SK-N-DZ (cell line): ENCODE measurements around the gene HJV. TPM values are rescaled to one million over a fixed set of nuclear protein-coding genes. Genes with fewer than 3 reads are reported as not detected.
"Not testable (repeated sequence)": the region's sequence is repeated elsewhere in the genome, so short reads cannot be mapped to it uniquely, and the experiment has no call there.

Source experiments
- DNase-seq: peaks from one replicate; pipeline ENCODE4 v3.0.0-alpha.2; 2015; ENCODE audit warnings: low spot score
- polyA plus RNA-seq, 2 experiments: library from polyadenylated mRNA; depleted of rRNA; stranded (reverse); fragments of >200 nt; gene quantifications; 2 replicates each; pipeline ENCODE4 v1.2.3, GENCODE V29; 2014

Gene HJV, protein sequence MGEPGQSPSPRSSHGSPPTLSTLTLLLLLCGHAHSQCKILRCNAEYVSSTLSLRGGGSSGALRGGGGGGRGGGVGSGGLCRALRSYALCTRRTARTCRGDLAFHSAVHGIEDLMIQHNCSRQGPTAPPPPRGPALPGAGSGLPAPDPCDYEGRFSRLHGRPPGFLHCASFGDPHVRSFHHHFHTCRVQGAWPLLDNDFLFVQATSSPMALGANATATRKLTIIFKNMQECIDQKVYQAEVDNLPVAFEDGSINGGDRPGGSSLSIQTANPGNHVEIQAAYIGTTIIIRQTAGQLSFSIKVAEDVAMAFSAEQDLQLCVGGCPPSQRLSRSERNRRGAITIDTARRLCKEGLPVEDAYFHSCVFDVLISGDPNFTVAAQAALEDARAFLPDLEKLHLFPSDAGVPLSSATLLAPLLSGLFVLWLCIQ
- not detected in 2 replicates for polyA plus RNA-seq (2014; cell fraction: cytosol; rRNA removed)
- polyA plus RNA-seq (2014; cell fraction: nucleus; rRNA removed) = not detected in 2 replicates

GRCh38 chr1:146021622-146022402 lies at the start of gene HJV:
Gene HJV (minus strand): TSS chr1:146021735. CDS start chr1:146020231, 1,504 bp downstream.
- no peak for DNase-seq

DNA sequence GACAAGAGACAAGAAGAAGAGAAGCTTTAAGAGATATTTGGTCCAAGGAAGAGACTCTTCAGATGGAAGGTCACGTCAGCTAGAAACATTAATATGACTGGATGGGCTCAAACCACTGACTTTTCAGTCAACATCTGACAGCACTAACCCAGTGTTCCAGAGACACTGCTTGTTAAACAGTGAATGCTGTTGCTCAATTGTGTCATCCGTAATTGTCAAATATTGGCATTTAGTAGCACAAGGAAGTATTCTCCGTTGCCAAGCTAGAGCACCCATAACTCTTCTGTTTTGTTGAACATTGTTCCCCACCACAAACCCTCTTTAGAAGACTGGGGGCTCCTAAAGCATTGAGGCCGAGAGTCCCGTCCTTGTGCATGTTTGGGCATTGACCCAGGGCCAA lies 37.6 kb upstream of the HJV start:
- DNase-seq = not testable (repeated sequence)

DNA sequence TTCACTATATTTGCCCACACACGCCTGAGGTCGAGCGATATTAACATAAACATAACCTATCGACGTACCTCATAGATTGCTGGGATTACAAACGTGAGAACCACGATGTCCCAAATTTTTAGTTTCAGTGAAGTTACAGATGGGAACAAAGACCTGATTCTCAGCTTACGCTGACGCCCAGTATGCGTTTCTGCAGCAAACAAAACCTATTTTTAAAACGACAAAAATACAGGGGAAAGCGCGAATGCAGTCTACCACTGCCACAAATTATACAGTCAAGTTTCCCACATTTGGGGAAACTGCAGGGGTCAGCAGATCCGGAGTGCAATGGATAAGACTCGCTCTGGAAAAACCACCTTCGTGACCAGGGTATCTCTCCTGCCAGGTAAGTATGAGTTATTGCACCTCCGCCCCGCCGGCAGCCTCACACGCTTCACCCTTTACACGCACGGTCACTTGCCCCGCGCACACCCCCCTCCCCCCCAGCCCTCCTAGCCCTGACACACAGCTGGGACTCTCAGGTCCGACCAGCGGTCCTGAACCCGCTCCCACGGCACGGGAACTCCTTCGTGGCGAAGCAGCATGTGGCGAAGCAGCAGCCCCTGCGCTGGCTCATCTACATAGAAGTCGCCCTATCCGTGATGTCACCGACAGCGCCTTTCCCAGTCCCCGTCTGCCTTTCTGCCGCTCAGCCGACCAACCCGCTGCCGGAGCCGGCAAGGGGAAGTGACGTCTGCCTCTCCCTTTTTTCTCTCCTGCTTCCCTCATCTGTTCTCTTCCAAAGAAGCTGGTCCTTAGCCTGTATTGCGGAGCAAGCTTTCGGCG lies 30.5 kb upstream of the HJV start:
- peak; percentile 98 for DNase-seq

- no peak for DNase-seq
These were observed 29.9 kb upstream of the HJV start for GRCh38 chr1:146051452-146051851.

DNA sequence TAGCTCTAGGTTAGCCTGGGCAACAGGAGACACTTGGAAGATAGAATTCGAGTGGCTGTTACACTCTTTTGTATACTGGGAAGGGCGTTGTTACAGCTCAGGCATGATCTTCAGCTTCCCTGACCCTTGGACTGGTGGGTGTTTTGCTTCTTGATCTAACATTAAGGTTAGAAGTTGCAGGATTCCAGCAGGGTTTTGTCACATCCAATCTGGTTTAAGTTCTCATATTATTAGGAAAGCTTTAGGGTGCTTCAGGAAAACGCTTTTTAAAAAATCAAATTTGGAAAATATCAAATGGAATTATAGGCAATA lies 29.1 kb upstream of the HJV start:
- DNase-seq = not testable (repeated sequence)

- not testable (repeated sequence) for DNase-seq
These were observed 28.5 kb upstream of the HJV start for GRCh38 chr1:146049866-146050651.

GRCh38 chr1:146049436-146049835 lies 27.9 kb upstream of the HJV start:
- DNase-seq = no peak

GRCh38 chr1:146048514-146049115 lies 27.1 kb upstream of the HJV start:
- not testable (repeated sequence) for DNase-seq

DNA sequence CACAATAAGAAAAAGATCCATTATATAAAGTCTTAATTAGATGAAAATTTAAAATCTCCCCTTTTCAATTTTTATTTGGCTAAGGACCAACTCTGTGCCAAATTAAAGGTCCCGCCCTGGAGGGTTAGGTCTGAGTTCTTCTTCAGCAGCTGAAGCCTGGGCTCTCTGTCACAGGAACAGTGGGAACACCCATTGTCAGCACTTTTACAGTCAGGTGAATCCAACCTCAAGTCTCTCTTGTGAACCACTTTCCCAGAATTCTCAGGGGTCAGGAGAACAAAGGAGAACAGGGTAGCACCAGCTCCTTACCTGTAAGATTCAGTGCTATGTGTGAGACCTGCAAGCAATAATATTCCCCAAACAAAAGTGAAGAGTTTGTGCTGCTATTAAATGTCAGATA lies 25.1 kb upstream of the HJV start:
- no peak for DNase-seq

DNA sequence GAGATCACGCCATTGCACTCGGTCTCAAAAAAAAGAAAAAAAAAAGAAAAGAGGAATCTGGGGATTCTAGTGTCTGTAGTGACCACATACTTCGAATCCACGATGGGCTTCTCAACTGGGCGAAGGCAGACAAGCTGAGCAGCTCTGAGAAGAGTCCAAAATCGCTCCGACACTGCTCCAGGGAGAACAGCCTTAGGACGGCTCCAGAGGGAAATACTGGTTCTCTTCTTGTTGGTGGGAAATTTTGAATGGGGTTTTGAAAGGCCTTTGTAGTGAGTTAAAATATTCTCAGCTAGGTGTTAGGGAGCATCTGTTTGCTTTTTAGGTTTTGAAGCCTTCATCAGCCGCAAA lies 18.3 kb upstream of the HJV start:
- no peak for DNase-seq

DNA sequence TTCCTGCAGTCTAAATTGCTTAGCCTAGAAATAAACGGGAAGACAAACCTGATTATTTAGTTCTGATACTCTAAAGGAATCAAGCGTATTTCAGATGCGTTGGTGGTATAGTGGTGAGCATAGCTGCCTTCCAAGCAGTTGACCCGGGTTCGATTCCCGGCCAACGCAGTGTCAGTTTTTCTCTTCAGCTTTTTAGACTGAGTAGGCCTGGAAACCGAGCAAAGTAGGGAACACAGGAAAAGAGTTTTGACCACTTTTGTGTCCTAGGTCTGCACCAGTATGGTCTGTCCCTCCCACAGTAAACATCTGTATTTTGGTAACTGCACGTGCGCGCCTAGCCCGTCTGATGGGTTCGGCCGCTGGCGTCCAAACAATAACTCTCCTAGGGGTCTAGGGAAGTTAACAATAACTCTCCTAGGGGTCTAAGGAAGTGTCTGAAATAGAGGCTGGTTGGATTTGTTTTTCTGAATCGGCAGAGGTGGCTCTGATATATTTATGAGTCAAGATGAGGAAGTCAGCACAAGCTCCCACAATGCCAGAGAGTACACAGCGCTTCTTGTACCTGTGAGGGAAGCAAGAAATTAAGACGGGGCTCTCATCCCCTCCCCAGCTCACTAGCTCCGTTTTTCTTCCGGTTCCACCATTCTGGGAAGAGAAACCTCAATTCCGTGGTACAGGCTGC lies 15.6 kb upstream of the HJV start:
- DNase-seq = peak; percentile 95

GRCh38 chr1:146036241-146036964 lies 14.9 kb upstream of the HJV start:
- no peak for DNase-seq

GRCh38 chr1:146035048-146035423 lies 13.5 kb upstream of the HJV start:
- peak; percentile 82 for DNase-seq

DNA sequence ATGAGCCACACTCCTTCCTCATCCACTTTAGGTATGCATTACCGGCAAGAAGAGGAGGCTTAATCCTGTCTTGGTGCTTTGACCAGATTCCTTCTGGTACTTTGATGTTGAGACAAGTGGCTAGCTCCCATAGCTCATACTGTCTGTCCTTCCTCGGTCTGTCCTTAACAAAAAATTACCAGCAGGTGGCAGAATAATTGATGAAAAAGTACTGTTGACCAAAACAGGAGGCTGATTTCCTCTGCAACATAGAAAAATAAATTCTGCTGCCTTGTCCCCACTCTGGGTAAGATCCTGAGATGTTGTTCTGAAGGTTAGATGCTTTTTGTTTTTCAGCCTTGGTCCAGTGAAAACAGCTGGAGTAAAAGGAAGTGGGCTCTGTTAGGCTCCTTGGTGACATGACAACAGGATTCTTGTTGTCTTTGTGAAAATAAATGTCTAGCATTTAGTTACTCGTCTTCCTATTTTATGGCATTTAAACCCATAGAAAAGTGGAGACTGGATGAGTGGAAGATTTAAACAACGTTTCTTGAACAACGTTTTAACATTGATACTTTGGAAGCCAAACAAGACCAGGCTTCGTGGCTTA lies 11.2 kb upstream of the HJV start:
- peak; percentile 62 for DNase-seq

DNA sequence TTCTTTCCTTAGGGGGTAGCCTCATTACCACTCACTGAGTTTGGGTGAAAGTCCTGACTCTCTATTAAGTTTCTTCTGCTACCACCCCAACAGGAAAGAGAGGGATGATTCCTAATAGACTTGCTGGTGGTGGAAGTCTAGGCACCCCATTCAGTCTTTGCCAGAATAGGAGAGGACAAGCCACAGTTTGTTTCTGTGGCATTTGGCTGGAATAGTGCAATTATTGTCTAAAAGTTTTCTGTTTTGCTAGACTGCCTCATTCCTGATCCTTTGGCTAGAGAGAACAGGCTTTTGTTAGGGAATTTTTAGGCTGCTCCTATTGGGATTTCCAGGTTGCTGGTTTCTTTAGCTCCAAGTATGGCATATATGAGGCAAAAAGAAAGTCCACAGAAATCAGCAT lies 9.9 kb upstream of the HJV start:
- no peak for DNase-seq

- DNase-seq = no peak
These were observed 7.6 kb upstream of the HJV start for GRCh38 chr1:146029117-146029516.

GRCh38 chr1:146026650-146027049 lies 5.1 kb upstream of the HJV start:
- not testable (repeated sequence) for DNase-seq

DNA sequence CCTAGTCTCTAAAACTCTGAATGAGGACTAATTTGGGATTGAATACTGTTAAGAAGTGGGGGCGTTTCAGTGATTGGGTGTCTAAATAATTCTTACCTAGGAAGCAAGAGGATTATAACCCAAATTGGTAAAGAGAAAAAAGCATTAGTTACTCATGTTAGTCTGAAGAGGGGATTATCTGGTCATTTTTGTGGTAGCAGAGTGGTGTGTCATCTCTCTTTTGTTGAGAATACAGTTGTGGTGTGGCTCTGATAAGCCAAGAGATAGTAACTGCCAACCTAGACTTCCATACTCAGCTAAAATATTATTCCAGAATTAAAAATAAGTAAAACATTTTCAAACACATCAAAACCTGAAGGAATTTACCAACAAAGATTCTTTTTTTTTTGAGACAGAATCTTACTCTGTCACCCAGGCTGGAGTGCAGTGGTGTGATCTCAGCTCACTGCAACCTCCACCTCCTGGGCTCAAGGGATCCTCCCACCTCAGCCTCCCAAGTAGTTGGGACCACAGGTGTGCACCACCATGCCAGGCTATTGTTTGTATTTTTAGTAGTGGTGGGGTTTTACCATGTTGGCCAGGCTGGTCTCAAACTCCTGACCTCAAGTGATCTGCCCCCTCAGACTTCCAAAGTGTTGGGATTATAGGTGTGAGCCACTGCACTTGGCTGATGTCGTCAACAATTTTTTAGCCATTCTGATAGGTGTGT lies 4.4 kb upstream of the HJV start:
- not testable (repeated sequence) for DNase-seq
